A549 (cell line): ENCODE results near the gene PEPD. TPM values are rescaled to one million over a fixed set of nuclear protein-coding genes. Genes with fewer than 3 reads are reported as not detected.

ENCODE experiments used
- ATAC-seq, 2 experiments: fragments of 200-7000 bp in 1 of 2; fragments of >200 bp in 1 of 2; cut with Nextera tagmentation in 1 of 2; cut with Tn5 transposase in 1 of 2; 3 replicates each; pipeline versions ENCODE4 v1.8.0 to v1.9.1; 2018 to 2020; ENCODE audit warnings: mild to moderate bottlenecking in 1 of 2, moderate library complexity in 1 of 2
- CTCF ChIA-PET: fragments of 300-600 bp; sonication (Branson Sonifier 250); formaldehyde crosslinking; extraction: SDS; loops from one replicate; lab custom pipeline; 2021; ENCODE audit warnings: antibody characterized with exemption, inconsistent platforms; lab: Yijun Ruan, JAX
- POLR2A ChIA-PET: fragments of 350-600 bp; formaldehyde crosslinking; extraction: SDS; loops from one replicate; lab custom pipeline; 2021; ENCODE audit warnings: antibody characterized with exemption, inconsistent platforms; lab: Yijun Ruan, JAX
- DNase-seq, 2 experiments: peaks; one replicate each; pipeline versions ENCODE4 v3.0.0 to v3.0.0-alpha.2; 2011 to 2016; ENCODE audit warnings: low read depth in 1 of 2, low spot score in 1 of 2
- FAIRE-seq: peaks from 2 replicates; lab custom pipeline; 2011; peaks lifted over from hg19 to GRCh38; lab: Jason Lieb, UNC
- H3K27ac ChIP-seq, 2 experiments: fragments of >200 bp; sonication (Bioruptor Twin); formaldehyde crosslinking; 3 replicates each; pipeline ENCODE4 v1.5.1; 2016 to 2017
- H3K4me1 ChIP-seq: fragments of >200 bp; sonication (Bioruptor Twin); formaldehyde crosslinking; 3 replicates; pipeline ENCODE4 v1.6.1; 2016
- H3K4me2 ChIP-seq: fragments of >200 bp; sonication (Bioruptor Twin); formaldehyde crosslinking; 3 replicates; pipeline ENCODE4 v1.6.1; 2016
- H3K4me3 ChIP-seq: fragments of >200 bp; sonication (Bioruptor Twin); formaldehyde crosslinking; 3 replicates; pipeline ENCODE4 v1.5.1; 2016
- H3K9me3 ChIP-seq: fragments of >200 bp; sonication (Bioruptor Twin); formaldehyde crosslinking; 3 replicates; pipeline ENCODE4 v1.6.1; 2016
- ATOH8 ChIP-seq: fragments of 250-450 bp; sonication (Bioruptor Pico); IDR thresholded peaks from 2 replicates; pipeline ENCODE4 v1.5.0; 2020; ENCODE audit warnings: low read depth, mild to moderate bottlenecking, moderate library complexity
- BCL3 ChIP-seq: fragments of >200 bp; sonication (Bioruptor Twin); formaldehyde crosslinking; IDR thresholded peaks from 3 replicates; pipeline ENCODE4 v1.6.1; 2016
- BHLHE40 ChIP-seq: IDR thresholded peaks from 2 replicates; pipeline ENCODE4 v1.6.1; 2012; ENCODE audit warnings: low read depth, low read length, inconsistent platforms
- CBX2 ChIP-seq: fragments of 200-600 bp; sonication (generic); IDR thresholded peaks from 2 replicates; pipeline ENCODE4 v1.6.1; 2016; ENCODE audit warnings: low read depth, mild to moderate bottlenecking, borderline replicate concordance
- CEBPB ChIP-seq, 2 experiments: fragments of >200 bp in 1 of 2; sonication (Bioruptor Twin) in 1 of 2; formaldehyde crosslinking in 1 of 2; IDR thresholded peaks; 2 replicates each; pipeline ENCODE4 v1.6.1; 2012 to 2016
- CHD2 ChIP-seq: fragments of 150-350 bp; IDR thresholded peaks from 2 replicates; pipeline ENCODE4 v1.6.1; 2014; ENCODE audit warnings: low read length; ENCODE audit not compliant: partially characterized antibody
- CHD4 ChIP-seq: fragments of 200-600 bp; sonication (generic); IDR thresholded peaks from 2 replicates; pipeline ENCODE4 v1.6.1; 2016; ENCODE audit warnings: antibody characterized with exemption, mild to moderate bottlenecking, borderline replicate concordance
- EHF ChIP-seq: fragments of 250-450 bp; sonication (Bioruptor Pico); IDR thresholded peaks from 2 replicates; pipeline ENCODE4 v1.5.0; 2020; ENCODE audit warnings: mild to moderate bottlenecking
- ELK1 ChIP-seq: fragments of 150-350 bp; IDR thresholded peaks from 2 replicates; pipeline ENCODE4 v1.6.1; 2014; ENCODE audit warnings: low read depth, mild to moderate bottlenecking, low read length
- EP300 ChIP-seq, 2 experiments: fragments of >200 bp; sonication (Bioruptor Twin); formaldehyde crosslinking; IDR thresholded peaks; 2 replicates in 1 of 2; 3 replicates in 1 of 2; pipeline ENCODE4 v1.6.1; 2016 to 2017
- FOSL2 ChIP-seq, 2 experiments: fragments of 450-650 bp in 1 of 2; fragments of >200 bp in 1 of 2; sonication (Bioruptor Twin) in 1 of 2; formaldehyde crosslinking; IDR thresholded peaks; 2 replicates each; pipeline versions ENCODE4 v1.5.0 to v1.6.1; 2016 to 2020; ENCODE audit warnings: mild to moderate bottlenecking in 1 of 2, moderate library complexity in 1 of 2
- FOXS1 ChIP-seq: fragments of 250-450 bp; sonication (Bioruptor Pico); IDR thresholded peaks from 2 replicates; pipeline ENCODE4 v1.5.0; 2020; ENCODE audit warnings: mild to moderate bottlenecking, moderate library complexity
- HDAC2 ChIP-seq: fragments of 200-600 bp; sonication (generic); IDR thresholded peaks from 2 replicates; pipeline ENCODE4 v1.6.1; 2016
- HMGXB4 ChIP-seq: fragments of 250-450 bp; sonication (Bioruptor Pico); IDR thresholded peaks from 2 replicates; pipeline ENCODE4 v1.5.0; 2021; ENCODE audit warnings: mild to moderate bottlenecking, moderate library complexity, borderline replicate concordance
- HOXB5 ChIP-seq: fragments of 250-450 bp; sonication (Bioruptor Pico); IDR thresholded peaks from 2 replicates; pipeline ENCODE4 v1.5.0; 2020; ENCODE audit warnings: mild to moderate bottlenecking, moderate library complexity
- JUNB ChIP-seq: fragments of >200 bp; sonication (Bioruptor Twin); formaldehyde crosslinking; IDR thresholded peaks from 2 replicates; pipeline ENCODE4 v1.6.1; 2016
- KDM1A ChIP-seq: fragments of 200-600 bp; sonication (generic); IDR thresholded peaks from 2 replicates; pipeline ENCODE4 v1.6.1; 2016; ENCODE audit warnings: low read depth, mild to moderate bottlenecking
- MAX ChIP-seq: IDR thresholded peaks from 2 replicates; pipeline ENCODE4 v1.6.1; 2012
- MAZ ChIP-seq: fragments of 150-350 bp; IDR thresholded peaks from 2 replicates; pipeline ENCODE4 v1.6.1; 2014; ENCODE audit warnings: antibody characterized with exemption, low read depth, low read length, borderline replicate concordance
- MYC ChIP-seq: IDR thresholded peaks from 2 replicates; pipeline ENCODE4 v1.6.1; 2012; ENCODE audit warnings: mild to moderate bottlenecking, inconsistent platforms, low read length, improper control_type of control experiment, borderline replicate concordance
- NPAS2 ChIP-seq: fragments of 250-450 bp; sonication (Bioruptor Pico); IDR thresholded peaks from 2 replicates; pipeline ENCODE4 v1.8.0; 2022; ENCODE audit warnings: mild to moderate bottlenecking, moderate library complexity, borderline replicate concordance
- PHF8 ChIP-seq: fragments of 200-600 bp; sonication (generic); IDR thresholded peaks from 2 replicates; pipeline ENCODE4 v1.6.1; 2016; ENCODE audit warnings: low read depth, mild to moderate bottlenecking, antibody characterized with exemption, moderate library complexity, borderline replicate concordance
- POLR2A ChIP-seq: IDR thresholded peaks from 2 replicates; pipeline ENCODE4 v1.6.1; 2012; ENCODE audit warnings: mild to moderate bottlenecking, low read length
- RAD21 ChIP-seq, 2 experiments: fragments of >200 bp in 1 of 2; sonication (Bioruptor Twin) in 1 of 2; formaldehyde crosslinking in 1 of 2; IDR thresholded peaks in 1 of 2; conservative IDR thresholded peaks in 1 of 2; 2 replicates in 1 of 2; 3 replicates in 1 of 2; pipeline ENCODE4 v1.6.1; 2012 to 2018; ENCODE audit warnings: inconsistent platforms in 1 of 2
- RCOR1 ChIP-seq: fragments of 150-350 bp; IDR thresholded peaks from 2 replicates; pipeline ENCODE4 v1.6.1; 2014; ENCODE audit warnings: antibody characterized with exemption, low read length, low read depth
- REST ChIP-seq: fragments of 200-600 bp; sonication (generic); IDR thresholded peaks from 2 replicates; pipeline ENCODE4 v1.6.1; 2016; ENCODE audit warnings: antibody characterized with exemption, mild to moderate bottlenecking, moderate library complexity
- RFX5 ChIP-seq: fragments of 450-650 bp; IDR thresholded peaks from 2 replicates; pipeline ENCODE4 v1.7.1; 2014; ENCODE audit warnings: antibody characterized with exemption, mild to moderate bottlenecking, moderate library complexity
- RNF2 ChIP-seq: fragments of 200-600 bp; sonication (generic); IDR thresholded peaks from 2 replicates; pipeline ENCODE4 v1.6.1; 2016; ENCODE audit warnings: low read depth, mild to moderate bottlenecking, antibody characterized with exemption, moderate library complexity, borderline replicate concordance
- SREBF2 ChIP-seq: fragments of 450-650 bp; IDR thresholded peaks from 2 replicates; pipeline ENCODE4 v1.6.1; 2014; ENCODE audit warnings: mild to moderate bottlenecking, moderate library complexity
- TP53 ChIP-seq: fragments of 250-450 bp; sonication (Bioruptor Pico); IDR thresholded peaks from 2 replicates; pipeline ENCODE4 v1.5.0; 2021; ENCODE audit warnings: mild to moderate bottlenecking, moderate library complexity
- ZSCAN20 ChIP-seq: fragments of 250-450 bp; sonication (Bioruptor Pico); IDR thresholded peaks from 2 replicates; pipeline ENCODE4 v1.8.0; 2022; ENCODE audit warnings: mild to moderate bottlenecking, moderate library complexity
- WGBS: methylation state at CpG from one replicate; pipeline ENCODE4 v1.1.6; 2017; ENCODE audit errors: missing lambda C conversion rate; 5-methylcytosine and 5-hydroxymethylcytosine counted together
- polyA plus RNA-seq, 4 experiments: library from polyadenylated mRNA; depleted of rRNA in 3 of 4; stranded (reverse); fragments of >200 nt; fragmentation: RNase III in 1 of 4; extraction: RNeasy Plus Mini Kit Qiagen cat#74134 plus additional on column Dnase treatment in 1 of 4; gene quantifications; 2 replicates in 3 of 4; 3 replicates in 1 of 4; pipeline ENCODE4 v1.2.3, GENCODE V29; 2011 to 2017

The PEPD gene
- polyA plus RNA-seq, 2 of the 4 experiments (the other 2 are of a cell fraction) = 85.5 to 100 TPM

- peaks cover 37% of the 10 kb centered on the region for H3K4me1 ChIP-seq
- ChIA-PET CTCF (interaction anchor here (0.6 to 8.0 kb wide), 32 partner anchors 10 to 404 kb away, joined by 3 to 57 read pairs (median 5); partner anchors contain the start of gene CEBPA), POLR2A (interaction anchor here (0.5 to 6.7 kb wide), 43 partner anchors 9 to 872 kb away, joined by 3 to 160 read pairs (median 4); partner anchors contain the start of genes CEBPA and PEPD)
- FAIRE-seq (no peak), DNase-seq (peak; percentile 97 to 100), ATAC-seq (peak; percentile 91 to 97)
- peak within 1 kb of the TSS; percentile 92 to 95 for H3K27ac ChIP-seq
- H3K4me3 ChIP-seq = peak within 1 kb of the TSS; percentile 65
- H3K4me2 ChIP-seq = peak within 1 kb of the TSS; percentile 79
- under 1% methylated on average over 63 of the region's 118 CpGs for WGBS
- no peaks in the 10 kb centered on the region for H3K9me3 ChIP-seq
- no peak for TF ChIP-seq REST
- no peak for TF ChIP-seq KDM1A
- no peak for TF ChIP-seq RCOR1
- peak; percentile 95 for TF ChIP-seq BCL3
- peak in 1 of 2 experiments; percentile 67; a peak in 2 of 5 replicates for TF ChIP-seq EP300 (IDR thresholded peaks at IDR 0.05)
- TF ChIP-seq CBX2 = no peak
- TF ChIP-seq NPAS2 (CRISPR knock-in tag) = no peak
- TF ChIP-seq CHD2 = no peak
- peak; percentile 91 for TF ChIP-seq MYC
- no peak for TF ChIP-seq HOXB5 (CRISPR knock-in tag)
- TF ChIP-seq SREBF2 = no peak
- TF ChIP-seq MAX = peak; percentile 77
- TF ChIP-seq ELK1 = no peak
- no peak for TF ChIP-seq ATOH8 (CRISPR knock-in tag)
- TF ChIP-seq EHF = no peak
- no peak for TF ChIP-seq RNF2
- no peak for TF ChIP-seq RAD21 (conservative IDR thresholded peaks at IDR 0.05 in 1 of 2, IDR thresholded peaks at IDR 0.05 in 1 of 2)
- peak; percentile 89 to 91 for TF ChIP-seq CEBPB (IDR thresholded peaks at IDR 0.05)
- TF ChIP-seq CHD4 = no peak
- TF ChIP-seq ZSCAN20 (CRISPR knock-in tag) = no peak
- TF ChIP-seq BHLHE40 = no peak
- no peak for TF ChIP-seq FOSL2 (IDR thresholded peaks at IDR 0.05)
- TF ChIP-seq FOSL2 (CRISPR knock-in tag; IDR thresholded peaks at IDR 0.05) = peak; percentile 36; the same call in 1 of the 2 replicates
- peak; percentile 27; the same call in 1 of the 2 replicates for TF ChIP-seq RFX5
- TF ChIP-seq MAZ = no peak
- TF ChIP-seq PHF8 = peak; percentile 97
- TF ChIP-seq POLR2A = peak; percentile 92
- TF ChIP-seq JUNB = no peak
- no peak for TF ChIP-seq HDAC2
- no peak for TF ChIP-seq FOXS1
- TF ChIP-seq HMGXB4 (CRISPR knock-in tag) = peak; percentile 76; the same call in 1 of the 2 replicates
- no peak for TF ChIP-seq TP53
Measured at GRCh38 chr19:33373453-33374235, 147.9 kb downstream of the PEPD start, which contains the start of gene CEBPG. CEBPG (plus strand) TSS chr19:33373709; CDS start chr19:33379240, 5,531 bp downstream.
